ENCODE results near the gene UBA6. TPM values are rescaled to one million over a fixed set of nuclear protein-coding genes. Genes with fewer than 3 reads are reported as not detected.
A peak's percentile ranks its signal among the peaks of the same experiment; 100 is the strongest.

UBA6 gene
- total and polyA plus RNA-seq, 9 of the 15 experiments (the other 6 are each of a cell fraction or from before 2014, with no cell fraction given) = 22.9 to 139 (median 94.6) TPM

GRCh38 chr4:67721770-67722597, 21.0 kb upstream of the UBA6 start (continued):
- TF ChIP-seq ZZZ3 (IDR thresholded peaks at IDR 0.05) (no peak), SUPT5H (IDR thresholded peaks at IDR 0.05) (no peak; the same call in 1 of the 2 replicates), BDP1 (IDR thresholded peaks at IDR 0.05; ENCODE audit: insufficient read depth, insufficient read length) (no peak), ARID2 (IDR thresholded peaks at IDR 0.05) (no peak), ZNF696 (CRISPR knock-in tag; conservative IDR thresholded peaks at IDR 0.05) (peak; percentile 97), CEBPB (tag; IDR thresholded peaks at IDR 0.05) (peak; percentile 92), CBFA2T3 (IDR thresholded peaks at IDR 0.05) (peak; percentile 66), FOXP1 (CRISPR knock-in tag; IDR thresholded peaks at IDR 0.05) (no peak), ZNF316 (IDR thresholded peaks at IDR 0.05) (no peak), WHSC1 (IDR thresholded peaks at IDR 0.05; ENCODE audit: low read length) (no peak), ETS1 (conservative IDR thresholded peaks at IDR 0.05; ENCODE audit: control insufficient read depth, low read depth, low read length) (0 out of 2 replicates have a peak, but pooled peaks have one; percentile 27), XRCC5 (IDR thresholded peaks at IDR 0.05; ENCODE audit: low read depth, low read length) (0 out of 2 replicates have a peak, but pooled peaks have one; percentile 37), CHD4 (IDR thresholded peaks at IDR 0.05; ENCODE audit: insufficient read depth, insufficient replicate concordance, low read depth, low read length, poor library complexity, severe bottlenecking) (no peak), CBFA2T2 (conservative IDR thresholded peaks at IDR 0.05) (peak; percentile 23), ZBTB34 (CRISPR knock-in tag; IDR thresholded peaks at IDR 0.05) (peak; percentile 100), TEAD1 (CRISPR knock-in tag; IDR thresholded peaks at IDR 0.05) (peak; percentile 99 to 100), MEF2D (tag; conservative IDR thresholded peaks at IDR 0.05; ENCODE audit: low read depth) (peak; percentile 100), IRF9 (tag; IDR thresholded peaks at IDR 0.05) (peak; percentile 100), ZBTB5 (IDR thresholded peaks at IDR 0.05) (no peak), ETS2 (tag; IDR thresholded peaks at IDR 0.05; ENCODE audit: borderline replicate concordance, poor library complexity, severe bottlenecking) (peak; percentile 99), SP2 (IDR thresholded peaks at IDR 0.05; ENCODE audit: extremely low read depth, low read depth, low read length, poor library complexity, severe bottlenecking) (no peak), HDAC6 (IDR thresholded peaks at IDR 0.05; ENCODE audit: low read depth, low read length) (no peak), ZNF133 (CRISPR knock-in tag; IDR thresholded peaks at IDR 0.05) (peak; percentile 99)

Measured in K562 (cell line).